B cell (primary cell): Measurements from ENCODE around the gene SKIDA1.

Source experiments
- EZH2 ChIP-seq: IDR thresholded peaks from 2 replicates; pipeline ENCODE4 v1.6.1; 2012; ENCODE audit warnings: borderline replicate concordance, low read depth, mild to moderate bottlenecking, moderate library complexity, low read length; ENCODE audit not compliant: insufficient read depth, poor library complexity, severe bottlenecking
- TF ChIP-seq, protein P1 (sequence below): fragments of 200-600 bp; IDR thresholded peaks from one replicate; pipeline ENCODE4 v1.8.0; 2022; ENCODE audit warnings: antibody characterized with exemption, mild to moderate bottlenecking

DNA sequence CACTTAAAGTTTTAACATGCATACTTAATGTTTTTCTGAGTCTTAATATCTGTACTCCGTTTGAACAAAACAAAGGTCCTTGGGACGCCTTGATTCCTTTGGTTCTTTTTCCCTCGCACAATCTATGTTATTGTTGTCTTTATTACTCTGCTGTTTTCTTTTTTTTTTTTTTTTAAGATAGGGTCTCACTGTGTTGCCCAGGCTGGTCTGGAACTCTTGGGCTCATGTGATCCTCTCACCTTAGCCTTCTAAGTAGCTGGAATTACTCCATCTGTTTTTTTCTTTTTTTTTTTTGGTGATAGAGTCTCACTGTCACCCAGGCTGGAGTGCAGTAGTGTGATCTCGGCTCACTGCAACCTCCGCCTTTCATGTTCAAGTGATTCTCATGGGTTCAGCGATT lies 21.8 kb upstream of the SKIDA1 start:
- no peak for TF ChIP-seq EZH2
- TF ChIP-seq, protein P1, sequence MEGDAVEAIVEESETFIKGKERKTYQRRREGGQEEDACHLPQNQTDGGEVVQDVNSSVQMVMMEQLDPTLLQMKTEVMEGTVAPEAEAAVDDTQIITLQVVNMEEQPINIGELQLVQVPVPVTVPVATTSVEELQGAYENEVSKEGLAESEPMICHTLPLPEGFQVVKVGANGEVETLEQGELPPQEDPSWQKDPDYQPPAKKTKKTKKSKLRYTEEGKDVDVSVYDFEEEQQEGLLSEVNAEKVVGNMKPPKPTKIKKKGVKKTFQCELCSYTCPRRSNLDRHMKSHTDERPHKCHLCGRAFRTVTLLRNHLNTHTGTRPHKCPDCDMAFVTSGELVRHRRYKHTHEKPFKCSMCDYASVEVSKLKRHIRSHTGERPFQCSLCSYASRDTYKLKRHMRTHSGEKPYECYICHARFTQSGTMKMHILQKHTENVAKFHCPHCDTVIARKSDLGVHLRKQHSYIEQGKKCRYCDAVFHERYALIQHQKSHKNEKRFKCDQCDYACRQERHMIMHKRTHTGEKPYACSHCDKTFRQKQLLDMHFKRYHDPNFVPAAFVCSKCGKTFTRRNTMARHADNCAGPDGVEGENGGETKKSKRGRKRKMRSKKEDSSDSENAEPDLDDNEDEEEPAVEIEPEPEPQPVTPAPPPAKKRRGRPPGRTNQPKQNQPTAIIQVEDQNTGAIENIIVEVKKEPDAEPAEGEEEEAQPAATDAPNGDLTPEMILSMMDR: no peak
